Caco-2 (cell line): ENCODE measurements around the gene TESK2. TPM values are rescaled to one million over a fixed set of nuclear protein-coding genes. Genes with fewer than 3 reads are reported as not detected.

Experiments
- BruUV-seq: library from RNA; stranded (reverse); fragments of 400-500 nt; replicated peaks from 2 replicates; lab custom pipeline; 2021; lab: Mats Ljungman, UMichigan
- CTCF ChIA-PET: fragments of 300-600 bp; sonication (Branson Sonifier 250); formaldehyde crosslinking; loops from one replicate; lab custom pipeline; 2022; ENCODE audit warnings: antibody characterized with exemption; lab: Charles Lee
- POLR2A ChIA-PET: fragments of 300-600 bp; sonication (Branson Sonifier 250); formaldehyde crosslinking; loops from one replicate; lab custom pipeline; 2022; ENCODE audit warnings: antibody characterized with exemption; lab: Charles Lee
- DNase-seq, 2 experiments: peaks; one replicate each; pipeline versions ENCODE4 v3.0.0 to v3.0.0-alpha.2; 2020 to 2022
- H3K27me3 ChIP-seq: replicated peaks from 2 replicates; pipeline ENCODE4 v1.6.0; 2011; ENCODE audit warnings: low read length; ENCODE audit not compliant: control insufficient read depth, insufficient read depth
- H3K36me3 ChIP-seq: 2 replicates; pipeline ENCODE4 v1.5.1; 2011; ENCODE audit warnings: low read length; ENCODE audit not compliant: control insufficient read depth, insufficient read depth
- H3K4me1 ChIP-seq: fragments of 250-450 bp; sonication (Bioruptor Pico); 2 replicates; pipeline ENCODE4 v1.5.1; 2020; ENCODE audit warnings: mild to moderate bottlenecking
- H3K4me3 ChIP-seq: 2 replicates; pipeline ENCODE4 v1.5.1; 2011; ENCODE audit warnings: low read depth, mild to moderate bottlenecking, control low read depth, low read length
- H3K9me3 ChIP-seq: fragments of 250-450 bp; sonication (Bioruptor Pico); 2 replicates; pipeline ENCODE4 v1.5.1; 2020; ENCODE audit warnings: mild to moderate bottlenecking, moderate library complexity
- H3K27ac Mint-ChIP-seq: one replicate; pipeline ENCODE4 v1.8.0; 2022; ENCODE audit warnings: mixed read lengths; ENCODE audit not compliant: unreplicated experiment
- H3K27me3 Mint-ChIP-seq: one replicate; pipeline ENCODE4 v1.8.0; 2022; ENCODE audit warnings: mixed read lengths; ENCODE audit not compliant: insufficient read depth, unreplicated experiment
- H3K36me3 Mint-ChIP-seq: one replicate; pipeline ENCODE4 v1.8.0; 2022; ENCODE audit warnings: mild to moderate bottlenecking, mixed read lengths; ENCODE audit not compliant: insufficient read depth, unreplicated experiment
- H3K4me1 Mint-ChIP-seq: one replicate; pipeline ENCODE4 v1.8.0; 2022; ENCODE audit warnings: low read depth, mixed read lengths; ENCODE audit not compliant: unreplicated experiment
- H3K4me3 Mint-ChIP-seq: one replicate; pipeline ENCODE4 v1.8.0; 2022; ENCODE audit warnings: mild to moderate bottlenecking, moderate library complexity, mixed read lengths; ENCODE audit not compliant: unreplicated experiment
- H3K9me3 Mint-ChIP-seq: one replicate; pipeline ENCODE4 v1.8.0; 2022; ENCODE audit warnings: mixed read lengths; ENCODE audit not compliant: unreplicated experiment
- CTCF ChIP-seq, 2 experiments: fragments of 200-600 bp in 1 of 2; IDR thresholded peaks; 1 replicate in 1 of 2; 2 replicates in 1 of 2; pipeline versions ENCODE4 v1.5.1 to v1.8.0; 2011 to 2022; ENCODE audit warnings: antibody characterized with exemption in 1 of 2, control low read depth in 1 of 2, inconsistent platforms in 1 of 2, low read depth in 1 of 2, low read length in 1 of 2, mild to moderate bottlenecking in 1 of 2, moderate library complexity in 1 of 2; ENCODE audit not compliant: insufficient read depth in 1 of 2, severe bottlenecking in 1 of 2, unreplicated experiment in 1 of 2
- intact Hi-C: fragments of 100-400 bp; cut with micrococcal nuclease; formaldehyde crosslinking; loops from one replicate; pipeline ENCODE4 v1.10.0; 2022; ENCODE audit not compliant: unreplicated experiment
- total RNA-seq: library from RNA; stranded (reverse); gene quantifications from 2 replicates; pipeline ENCODE4 v1.2.3, GENCODE V29; 2022

The TESK2 gene
- total RNA-seq, 1 experiment from 2014 or later: 14.7 TPM

GRCh38 chr1:45373573-45373972, 117.4 kb downstream of the TESK2 start:
- intact Hi-C loops: no loop called here
- H3K27me3 ChIP-seq: no peaks in the 10 kb centered on the region
- no peaks in the 10 kb centered on the region for H3K9me3 Mint-ChIP-seq
- H3K4me1 Mint-ChIP-seq: peaks cover 16% of the 10 kb centered on the region
- H3K4me3 Mint-ChIP-seq: no peak overlapping the region
- no peaks in the 10 kb centered on the region for H3K36me3 ChIP-seq
- no peak for DNase-seq
- H3K4me3 ChIP-seq: no peak overlapping the region
- H3K9me3 ChIP-seq: no peaks in the 10 kb centered on the region
- no TSS peak for BruUV-seq
- ChIA-PET CTCF (no interaction called here), POLR2A (interaction anchor here (0.5 to 0.6 kb wide), 2 partner anchors 8 to 94 kb away, joined by 3 to 4 read pairs; no protein-coding TSS in a partner anchor)
- no peaks in the 10 kb centered on the region for H3K27me3 Mint-ChIP-seq
- no peaks in the 10 kb centered on the region for H3K36me3 Mint-ChIP-seq
- no peak overlapping the region for H3K27ac Mint-ChIP-seq
- H3K4me1 ChIP-seq: no peaks in the 10 kb centered on the region
- TF ChIP-seq CTCF (IDR thresholded peaks at IDR 0.05; ENCODE audit: insufficient read depth in 1 of 2, low read depth in 1 of 2, low read length in 1 of 2, severe bottlenecking in 1 of 2, unreplicated experiment in 1 of 2): no peak

- Mint-ChIP-seq H3K36me3 (no peaks in the 10 kb centered on the region), H3K4me1 (peaks cover 16% of the 10 kb centered on the region), H3K27ac (no peak overlapping the region), H3K27me3 (no peaks in the 10 kb centered on the region), H3K9me3 (no peaks in the 10 kb centered on the region), H3K4me3 (no peak overlapping the region)
- no TSS peak for BruUV-seq
- Histone ChIP-seq H3K9me3 (no peaks in the 10 kb centered on the region), H3K36me3 (no peaks in the 10 kb centered on the region), H3K27me3 (no peaks in the 10 kb centered on the region), H3K4me3 (no peak overlapping the region), H3K4me1 (no peaks in the 10 kb centered on the region)
- POLR2A ChIA-PET: no interaction called here
- intact Hi-C loops: loop anchor here (1.0 kb wide), 1 partner anchor 14 kb away; no protein-coding TSS in a partner anchor
- CTCF ChIA-PET: no interaction called here
- no peak for TF ChIP-seq CTCF (IDR thresholded peaks at IDR 0.05; ENCODE audit: insufficient read depth in 1 of 2, low read depth in 1 of 2, low read length in 1 of 2, severe bottlenecking in 1 of 2, unreplicated experiment in 1 of 2)
- DNase-seq: no peak
Observed at GRCh38 chr1:45370575-45370974, 120.4 kb downstream of the TESK2 start.

- POLR2A ChIA-PET: interaction anchor here (0.6 kb wide), 1 partner anchor 8 kb away, joined by 3 read pairs; no protein-coding TSS in a partner anchor
- H3K4me3 Mint-ChIP-seq: no peak overlapping the region
- DNase-seq: no peak
- Histone ChIP-seq H3K4me3 (no peak overlapping the region), H3K4me1 (no peaks in the 10 kb centered on the region), H3K9me3 (no peaks in the 10 kb centered on the region), H3K36me3 (no peaks in the 10 kb centered on the region), H3K27me3 (no peaks in the 10 kb centered on the region)
- no peaks in the 10 kb centered on the region for H3K36me3 Mint-ChIP-seq
- H3K27ac Mint-ChIP-seq: no peak overlapping the region
- CTCF ChIA-PET: interaction anchor here (1.2 kb wide), 1 partner anchor 126 kb away, joined by 7 read pairs; the partner anchor contains the start of gene TESK2
- no TSS peak for BruUV-seq
- TF ChIP-seq CTCF (IDR thresholded peaks at IDR 0.05; ENCODE audit: insufficient read depth in 1 of 2, low read depth in 1 of 2, low read length in 1 of 2, severe bottlenecking in 1 of 2, unreplicated experiment in 1 of 2): no peak
- H3K4me1 Mint-ChIP-seq: peaks cover 6% of the 10 kb centered on the region
- H3K27me3 Mint-ChIP-seq: no peaks in the 10 kb centered on the region
- intact Hi-C loops: no loop called here
- H3K9me3 Mint-ChIP-seq: no peaks in the 10 kb centered on the region
Observed at GRCh38 chr1:45365051-45365450, 125.9 kb downstream of the TESK2 start.
